ENCODE results near the gene OR1L8. TPM values are rescaled to one million over a fixed set of nuclear protein-coding genes. Genes with fewer than 3 reads are reported as not detected.
"Not testable (repeated sequence)": the region's sequence is repeated elsewhere in the genome, so short reads cannot be mapped to it uniquely, and the experiment has no call there.

OR1L8 gene, protein sequence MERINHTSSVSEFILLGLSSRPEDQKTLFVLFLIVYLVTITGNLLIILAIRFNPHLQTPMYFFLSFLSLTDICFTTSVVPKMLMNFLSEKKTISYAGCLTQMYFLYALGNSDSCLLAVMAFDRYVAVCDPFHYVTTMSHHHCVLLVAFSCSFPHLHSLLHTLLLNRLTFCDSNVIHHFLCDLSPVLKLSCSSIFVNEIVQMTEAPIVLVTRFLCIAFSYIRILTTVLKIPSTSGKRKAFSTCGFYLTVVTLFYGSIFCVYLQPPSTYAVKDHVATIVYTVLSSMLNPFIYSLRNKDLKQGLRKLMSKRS
- polyA plus RNA-seq (ENCODE audit: insufficient read length in 4 of 4), result under 1 TPM; 0.11 to 0.30 (median 0.20) TPM

DNA sequence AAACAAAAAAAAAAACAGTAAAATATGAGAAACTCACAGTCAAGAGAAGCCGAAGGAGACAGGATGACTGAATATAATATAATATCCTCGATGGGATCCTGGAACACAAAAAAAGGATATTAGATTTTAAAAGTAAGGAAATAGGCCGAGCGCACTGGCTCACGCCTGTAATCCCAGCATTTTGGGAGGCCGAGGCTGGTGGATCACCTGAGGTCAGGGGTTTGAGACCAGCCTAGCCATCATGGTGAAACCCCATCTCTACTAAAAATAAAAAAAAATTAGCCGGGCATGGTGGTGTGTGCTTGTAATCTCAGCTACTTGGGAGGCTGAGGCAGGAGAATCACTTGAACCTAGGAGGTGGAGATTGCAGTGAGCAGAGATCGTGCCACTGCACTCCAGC lies at the start of gene OR1L8:
Gene OR1L8, minus strand, starts transcription at position 101 of the 400 bp plus-strand sequence. CDS start 14,907 bp downstream, outside the sequence.
- not testable (repeated sequence) for DNase-seq (ENCODE audit: low read depth in 4 of 4, low spot score in 3 of 4)

- no peak for DNase-seq (ENCODE audit: low read depth in 4 of 4, low spot score in 3 of 4)
These were observed 36.8 kb upstream of the OR1L8 start for GRCh38 chr9:122619996-122620395.

DNA sequence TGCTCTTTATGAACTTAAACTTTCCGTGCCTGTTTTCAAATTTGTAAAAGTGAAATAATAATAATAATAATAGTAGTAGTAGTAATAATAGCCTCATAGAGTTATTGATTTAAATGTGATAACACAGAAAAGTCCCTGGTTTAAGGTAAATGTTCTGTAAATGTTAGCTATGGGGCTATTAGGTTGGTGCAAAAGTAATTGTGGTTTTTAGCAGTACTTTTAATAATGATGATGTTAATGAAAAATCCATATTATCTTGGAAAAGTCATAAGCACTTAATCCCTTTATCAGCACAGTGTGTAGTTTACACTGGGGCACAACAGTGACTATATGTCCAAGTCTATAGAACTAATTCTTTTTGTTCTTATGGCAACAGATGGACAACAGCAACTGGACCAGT lies 31.2 kb upstream of the OR1L8 start, which contains the start of gene OR1Q1:
Gene OR1Q1, plus strand, starts transcription at position 377 of the 400 bp plus-strand sequence. Its CDS starts 0 bp downstream, at position 377.
- no peak for DNase-seq (ENCODE audit: low read depth in 4 of 4, low spot score in 3 of 4)

DNA sequence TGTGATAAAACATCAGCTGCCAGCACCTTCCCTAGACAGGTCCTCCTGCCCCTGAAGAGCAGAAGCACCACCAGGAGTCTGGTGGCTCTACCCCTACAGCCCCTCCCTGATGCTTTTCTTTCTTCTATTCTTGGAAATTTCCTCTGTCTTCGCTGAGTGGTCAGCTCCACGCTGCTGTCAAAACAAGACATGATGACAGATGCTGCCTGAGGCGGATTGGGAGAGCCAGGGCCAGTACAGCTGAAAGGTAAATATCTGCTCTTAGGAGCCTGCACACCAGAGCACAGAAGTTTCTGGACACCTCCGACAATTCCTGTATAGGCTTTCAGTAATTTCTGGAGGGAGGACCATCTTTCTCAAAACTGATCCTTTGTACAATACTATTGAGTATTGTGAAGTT lies 26.6 kb upstream of the OR1L8 start:
- no peak for DNase-seq (ENCODE audit: low read depth in 4 of 4, low spot score in 3 of 4)

DNA sequence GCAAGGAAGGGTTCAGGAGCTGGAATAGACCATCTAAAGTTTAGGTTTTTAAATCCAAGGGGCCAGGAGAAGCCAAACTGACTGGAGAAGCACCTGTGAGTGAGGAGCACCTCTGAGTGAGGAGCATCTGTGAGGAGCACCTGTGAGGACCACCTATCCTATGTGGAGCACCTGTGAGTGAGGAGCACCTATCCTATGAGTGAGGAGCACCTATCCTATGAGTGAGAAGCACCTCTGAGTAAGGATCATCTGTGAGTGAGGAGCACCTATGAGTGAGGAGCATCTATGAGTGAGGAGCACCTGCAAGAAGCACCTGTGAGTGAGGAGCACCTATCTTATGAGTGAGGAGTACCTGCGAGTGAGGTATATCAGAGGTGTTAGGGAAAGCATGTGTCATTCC lies 23.4 kb upstream of the OR1L8 start:
- DNase-seq (ENCODE audit: low read depth in 4 of 4, low spot score in 3 of 4), result no peak

DNA sequence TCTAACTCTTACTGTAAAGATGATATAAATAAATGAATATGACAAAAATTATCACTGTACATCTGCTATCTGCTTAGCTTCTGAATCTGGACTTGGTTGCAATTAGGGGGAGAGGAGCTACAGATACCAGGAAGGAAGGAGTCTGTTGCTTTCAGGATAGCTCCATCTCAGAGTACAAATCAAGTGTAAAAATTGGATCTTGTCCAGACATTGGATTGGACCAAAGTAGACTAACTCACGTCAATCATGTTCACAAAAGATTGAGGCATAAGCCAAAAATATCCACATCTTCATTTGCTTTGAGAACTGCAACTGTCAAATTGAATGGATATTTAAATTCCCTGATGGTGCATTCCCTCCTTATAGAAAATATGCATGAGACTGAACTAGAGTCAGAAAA lies 22.5 kb upstream of the OR1L8 start:
- DNase-seq (ENCODE audit: low read depth in 4 of 4, low spot score in 3 of 4), result no peak

GRCh38 chr9:122580360-122580759 lies 2.8 kb downstream of the OR1L8 start:
- no peak for DNase-seq (ENCODE audit: low read depth in 4 of 4, low spot score in 3 of 4)

GRCh38 chr9:122579874-122580273 lies 3.3 kb downstream of the OR1L8 start:
- no peak for DNase-seq (ENCODE audit: low read depth in 4 of 4, low spot score in 3 of 4)

GRCh38 chr9:122572456-122572855 lies 10.7 kb downstream of the OR1L8 start:
- DNase-seq (ENCODE audit: low read depth in 4 of 4, low spot score in 3 of 4), result no peak

GRCh38 chr9:122567901-122568300 lies 15.3 kb downstream of the OR1L8 start:
- no peak for DNase-seq (ENCODE audit: low read depth in 4 of 4, low spot score in 3 of 4)

GRCh38 chr9:122562134-122562760 lies 20.9 kb downstream of the OR1L8 start:
- no peak for DNase-seq (ENCODE audit: low read depth in 4 of 4, low spot score in 3 of 4)

GRCh38 chr9:122561446-122561845 lies 21.7 kb downstream of the OR1L8 start:
- DNase-seq (ENCODE audit: low read depth in 4 of 4, low spot score in 3 of 4), result no peak

DNA sequence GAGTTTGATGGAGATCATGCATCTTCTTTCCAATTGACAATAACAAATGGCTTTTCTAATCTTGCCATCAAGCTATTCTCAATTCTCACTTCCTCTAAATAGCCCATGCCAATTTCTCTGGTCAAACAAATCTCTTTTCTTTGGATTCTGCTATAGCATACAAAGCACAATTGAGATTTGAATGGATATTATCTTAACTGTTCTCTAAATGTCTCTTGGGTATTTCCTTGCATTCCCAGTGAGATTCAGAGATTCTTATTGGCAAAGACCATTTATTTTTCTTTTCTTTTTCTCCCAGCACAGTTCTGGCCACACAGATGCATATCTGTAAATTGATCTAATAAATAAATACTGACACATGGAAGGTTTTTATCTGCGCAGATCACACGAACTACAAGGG lies 30.4 kb downstream of the OR1L8 start, which contains the start of gene OR1N2:
Gene OR1N2, plus strand, starts transcription at position 301 of the 400 bp plus-strand sequence. CDS start 100 bp downstream, outside the sequence.
- no peak for DNase-seq (ENCODE audit: low read depth in 4 of 4, low spot score in 3 of 4)

GRCh38 chr9:122551371-122551770 lies 31.8 kb downstream of the OR1L8 start:
- DNase-seq (ENCODE audit: low read depth in 4 of 4, low spot score in 3 of 4), result no peak

GRCh38 chr9:122546196-122546595 lies 37.0 kb downstream of the OR1L8 start:
- no peak for DNase-seq (ENCODE audit: low read depth in 4 of 4, low spot score in 3 of 4)

DNA sequence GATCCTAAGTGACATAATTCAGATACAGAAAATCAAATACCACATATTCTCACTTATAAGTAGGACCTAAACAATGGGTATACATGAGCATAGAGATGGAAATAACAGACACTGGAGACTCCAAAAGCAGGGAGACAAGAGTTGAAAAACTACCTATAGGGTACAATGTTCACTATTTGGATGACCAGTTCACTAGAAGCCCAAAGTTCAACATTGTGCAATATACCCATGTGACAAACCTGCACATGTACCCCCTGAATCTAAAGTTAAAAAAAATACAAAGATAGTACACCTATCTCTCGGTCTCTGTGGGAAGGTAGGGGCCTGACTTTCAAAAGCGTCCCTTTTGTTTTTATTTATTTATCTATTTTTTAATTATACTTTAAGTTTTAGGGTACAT lies 44.4 kb downstream of the OR1L8 start:
- DNase-seq (ENCODE audit: low read depth in 4 of 4, low spot score in 3 of 4), result no peak

DNA sequence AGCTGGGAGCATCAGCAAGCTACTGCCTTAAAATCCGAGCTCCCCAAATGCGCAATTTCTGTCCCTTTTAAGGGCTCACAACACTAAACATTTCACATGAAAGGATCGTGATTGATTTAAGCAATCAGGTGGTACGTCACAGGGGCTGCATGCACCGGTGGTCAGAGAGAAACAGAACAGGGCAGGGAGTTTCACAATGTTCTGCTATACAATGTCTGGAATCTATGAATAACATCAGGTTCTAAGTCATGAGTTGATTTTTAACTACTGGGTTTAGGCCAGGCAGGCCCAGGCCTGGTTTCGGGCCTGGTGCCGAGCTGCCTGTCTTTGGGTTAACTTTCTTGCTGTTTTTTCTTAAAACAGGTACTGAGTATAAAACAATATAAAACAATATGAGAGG lies 46.1 kb downstream of the OR1L8 start:
- DNase-seq (ENCODE audit: low read depth in 4 of 4, low spot score in 3 of 4), result not testable (repeated sequence)

DNA sequence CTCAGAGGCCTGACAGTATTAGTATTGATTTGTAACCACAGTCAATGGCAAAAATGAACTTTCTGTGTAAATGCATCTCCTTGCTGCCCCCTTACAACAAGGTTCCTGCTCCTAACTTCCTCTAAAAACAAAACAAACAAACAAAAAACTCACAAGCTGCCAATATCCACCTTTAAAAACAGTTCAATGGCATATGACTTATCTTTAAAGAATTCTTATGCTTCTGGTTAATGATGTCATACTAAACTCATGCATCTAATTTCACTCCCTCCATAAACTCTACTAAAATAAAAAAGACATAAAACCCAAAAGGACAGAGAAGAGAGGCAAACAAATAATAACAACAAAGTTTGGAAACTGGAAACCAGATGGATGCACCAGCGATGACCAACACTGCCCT lies 47.0 kb downstream of the OR1L8 start:
- DNase-seq (ENCODE audit: low read depth in 4 of 4, low spot score in 3 of 4), result no peak

DNA sequence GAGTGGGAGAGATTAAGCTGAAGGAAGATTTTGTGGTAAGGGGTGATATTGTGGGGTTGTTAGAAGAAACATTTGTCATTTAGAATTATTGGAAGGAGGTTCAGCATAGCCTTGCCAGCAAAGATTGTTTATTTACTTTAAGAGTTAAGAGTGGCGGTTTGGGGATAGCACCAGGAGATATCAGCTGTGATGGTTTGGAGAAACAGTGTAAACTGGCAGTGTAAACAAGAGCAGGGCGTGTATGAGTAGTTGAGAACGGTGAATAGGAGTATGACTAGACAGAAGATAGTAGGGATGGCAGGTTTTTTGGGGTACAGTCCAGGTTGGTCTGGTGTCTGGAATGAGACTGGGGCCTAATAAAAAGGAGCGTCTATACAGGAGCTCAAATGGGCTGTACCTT lies 52.0 kb downstream of the OR1L8 start:
- not testable (repeated sequence) for DNase-seq (ENCODE audit: low read depth in 4 of 4, low spot score in 3 of 4)

DNA sequence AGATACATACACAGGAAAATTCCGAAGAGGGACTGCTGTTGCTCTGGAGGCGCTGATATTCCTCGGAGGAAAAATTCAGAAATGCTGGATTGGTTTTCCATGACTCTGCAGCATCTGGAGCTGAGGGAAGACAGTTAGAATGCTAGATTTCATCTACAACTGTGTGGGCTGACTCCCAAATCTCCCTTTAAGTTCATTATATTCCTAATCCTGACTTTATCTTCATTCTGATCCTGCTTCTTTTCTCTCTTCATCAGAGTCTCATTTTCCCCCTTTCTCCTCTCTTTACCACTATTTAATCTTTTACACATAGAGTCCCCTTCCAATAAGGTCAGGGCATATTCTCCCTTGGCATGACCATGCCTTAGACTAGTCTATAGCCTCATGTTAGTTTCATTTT lies 56.0 kb downstream of the OR1L8 start, which contains the start of gene OR1N1:
Gene OR1N1, minus strand, starts transcription at position 101 of the 400 bp plus-strand sequence. Its CDS starts 0 bp downstream, at position 101.
- DNase-seq (ENCODE audit: low read depth in 4 of 4, low spot score in 3 of 4), result no peak

DNA sequence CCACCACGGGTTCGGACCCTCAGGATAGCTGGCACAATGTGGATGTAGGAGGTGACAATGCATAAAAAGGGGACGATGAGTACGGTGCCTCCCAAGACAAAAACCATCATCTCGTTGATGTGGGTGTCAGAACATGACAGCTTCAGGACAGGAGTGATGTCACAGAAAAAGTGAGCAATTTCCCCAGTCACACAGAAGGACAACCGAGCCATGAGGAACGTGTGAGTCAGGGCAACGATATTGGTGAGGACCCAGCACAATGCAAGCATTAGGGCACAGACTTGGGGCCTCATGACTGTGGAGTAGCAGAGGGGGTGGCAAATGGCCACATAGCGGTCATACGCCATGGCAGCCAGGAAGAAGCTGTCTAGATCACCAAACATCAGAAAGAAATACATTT lies 56.6 kb downstream of the OR1L8 start:
- no peak for DNase-seq (ENCODE audit: low read depth in 4 of 4, low spot score in 3 of 4)

DNA sequence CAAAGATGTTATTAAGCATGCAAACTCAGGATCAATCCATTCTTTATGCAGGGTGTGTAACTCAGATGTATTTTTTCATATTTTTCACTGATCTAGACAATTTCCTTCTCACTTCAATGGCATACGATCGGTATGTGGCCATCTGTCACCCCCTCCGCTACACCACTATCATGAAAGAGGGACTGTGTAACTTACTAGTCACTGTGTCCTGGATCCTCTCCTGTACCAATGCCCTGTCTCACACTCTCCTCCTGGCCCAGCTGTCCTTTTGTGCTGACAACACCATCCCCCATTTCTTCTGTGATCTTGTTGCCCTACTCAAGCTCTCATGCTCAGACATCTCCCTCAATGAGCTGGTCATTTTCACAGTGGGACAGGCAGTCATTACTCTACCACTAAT lies 63.8 kb downstream of the OR1L8 start:
- no peak for DNase-seq (ENCODE audit: low read depth in 4 of 4, low spot score in 3 of 4)
